GM12892 (cell line): ENCODE results near the gene TNRC6B.

ENCODE experiments used
- POLR2A ChIP-seq: IDR thresholded peaks from 2 replicates; pipeline ENCODE4 v1.6.1; 2011; ENCODE audit warnings: low read depth, low read length, control low read depth
- POLR2AphosphoS5 ChIP-seq: IDR thresholded peaks from 2 replicates; pipeline ENCODE4 v1.6.1; 2011; ENCODE audit warnings: low read depth, low read length, control low read depth

- TF ChIP-seq POLR2AphosphoS5 (no peak), POLR2A (no peak)
These were observed 5.4 kb downstream of the TNRC6B start for GRCh38 chr22:40183029-40183581.
